Activated naive CD8-positive, alpha-beta T cell treated with anti-CD3 and anti-CD28 coated beads, Interleukin-2, amount 10 ng/mL, durations not matched to agents 7 days and 5 days (primary cell): ENCODE measurements around the gene ZHX3. TPM values are rescaled to one million over a fixed set of nuclear protein-coding genes. Genes with fewer than 3 reads are reported as not detected.

Source experiments
- ATAC-seq: fragments of 150-1000 bp; cut with Tn5 transposase; one replicate; pipeline ENCODE4 v1.10.0; 2021; ENCODE audit warnings: low read depth, moderate library complexity
- POLR2A ChIA-PET: fragments of 350-600 bp; sonication (Branson Sonifier 250); formaldehyde crosslinking; loops from one replicate; lab custom pipeline; 2021; ENCODE audit warnings: antibody characterized with exemption; lab: Charles Lee
- DNase-seq: peaks from one replicate; pipeline ENCODE4 v3.0.0; 2021
- H3K27ac Mint-ChIP-seq: one replicate; pipeline ENCODE4 v1.8.0; 2022; ENCODE audit warnings: mild to moderate bottlenecking, mixed read lengths
- H3K27me3 Mint-ChIP-seq: one replicate; pipeline ENCODE4 v1.8.0; 2022; ENCODE audit warnings: mild to moderate bottlenecking, moderate library complexity, mixed read lengths
- H3K36me3 Mint-ChIP-seq: one replicate; pipeline ENCODE4 v1.8.0; 2021; ENCODE audit warnings: mild to moderate bottlenecking, mixed read lengths
- H3K4me1 Mint-ChIP-seq: one replicate; pipeline ENCODE4 v1.8.0; 2021; ENCODE audit warnings: mixed read lengths
- H3K4me3 Mint-ChIP-seq: one replicate; pipeline ENCODE4 v1.8.0; 2022; ENCODE audit warnings: mild to moderate bottlenecking, moderate library complexity, mixed read lengths
- H3K9me3 Mint-ChIP-seq: one replicate; pipeline ENCODE4 v1.8.0; 2021; ENCODE audit warnings: mixed read lengths
- total RNA-seq, 2 experiments: library from RNA; stranded (reverse); gene quantifications; one replicate each; pipeline ENCODE4 v1.2.3, GENCODE V29; 2021

Gene ZHX3
- total RNA-seq, 2 experiments from 2014 or later = 12.3 to 17.1 TPM

DNA sequence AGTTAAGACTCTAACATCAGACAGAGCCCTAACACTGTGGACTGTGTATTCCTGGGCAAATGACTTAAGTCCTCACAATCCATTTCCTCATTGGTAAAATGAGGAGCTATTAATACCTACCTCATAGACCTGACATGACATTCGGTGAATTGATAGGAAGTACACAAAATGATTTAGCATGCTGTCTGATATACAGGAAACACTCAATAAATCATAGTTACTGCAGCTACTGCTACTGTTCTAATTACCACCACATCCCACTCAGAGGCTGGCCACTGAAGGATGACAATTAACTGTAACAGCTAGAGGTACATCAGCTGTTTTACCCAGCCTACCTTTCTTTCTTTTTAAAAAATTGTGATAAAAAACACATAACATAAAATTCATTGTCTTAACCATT lies 92.4 kb downstream of the ZHX3 start:
- DNase-seq (no peak), ATAC-seq (no peak)
- POLR2A ChIA-PET = interaction anchor here (0.8 kb wide), 1 partner anchor 50 kb away, joined by 3 read pairs; no protein-coding TSS in a partner anchor
- peaks cover 3% of the 10 kb centered on the region for H3K36me3 Mint-ChIP-seq
- no peaks in the 10 kb centered on the region for H3K9me3 Mint-ChIP-seq
- H3K27me3 Mint-ChIP-seq = peaks cover 2% of the 10 kb centered on the region
- H3K4me1 Mint-ChIP-seq = peaks cover 9% of the 10 kb centered on the region
- no peak overlapping the region for H3K27ac Mint-ChIP-seq
- no peak overlapping the region for H3K4me3 Mint-ChIP-seq

DNA sequence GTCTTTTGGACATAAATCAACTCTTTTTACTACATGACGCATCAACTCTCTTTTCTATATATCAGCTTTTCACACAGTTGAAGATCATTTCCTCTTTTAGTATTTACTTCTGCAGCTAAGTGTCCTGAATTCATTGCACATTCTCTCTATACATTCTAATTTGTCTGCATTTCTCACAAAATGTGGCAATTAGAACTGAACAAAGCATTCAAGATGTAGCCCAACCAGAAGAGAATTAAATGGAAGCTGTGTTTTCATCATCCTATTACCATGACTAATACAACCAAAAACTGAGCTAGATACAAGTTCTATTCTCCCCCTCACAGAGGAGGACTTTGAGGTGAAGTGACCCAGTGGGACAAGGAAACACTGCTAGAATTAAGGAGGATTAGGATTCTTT lies 93.2 kb downstream of the ZHX3 start:
- H3K27me3 Mint-ChIP-seq = peaks cover 2% of the 10 kb centered on the region
- H3K4me3 Mint-ChIP-seq = no peak overlapping the region
- peaks cover 9% of the 10 kb centered on the region for H3K4me1 Mint-ChIP-seq
- peaks cover 3% of the 10 kb centered on the region for H3K36me3 Mint-ChIP-seq
- DNase-seq = no peak
- no peak for ATAC-seq
- no peak overlapping the region for H3K27ac Mint-ChIP-seq
- POLR2A ChIA-PET = no interaction called here
- H3K9me3 Mint-ChIP-seq = no peaks in the 10 kb centered on the region

DNA sequence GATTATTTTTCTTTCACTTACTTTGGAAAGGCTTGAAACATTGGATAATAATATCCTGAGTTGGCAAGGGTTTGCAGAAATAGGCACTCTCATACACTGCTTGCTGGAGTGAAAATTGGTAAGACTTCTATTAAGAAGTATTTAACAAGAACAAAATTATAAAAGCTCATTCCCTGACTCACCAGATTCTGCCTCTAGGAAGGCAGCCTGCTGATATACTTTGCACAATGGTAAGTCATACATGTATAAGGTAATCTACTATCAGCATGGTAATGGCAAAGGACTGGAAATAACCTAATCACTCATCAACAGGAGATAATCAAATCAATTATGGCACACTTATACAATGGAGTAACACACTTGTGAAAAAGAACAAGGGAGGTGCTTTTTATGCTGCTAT lies 94.4 kb downstream of the ZHX3 start:
- Mint-ChIP-seq H3K27ac (no peak overlapping the region), H3K27me3 (peaks cover 2% of the 10 kb centered on the region), H3K36me3 (peaks cover 3% of the 10 kb centered on the region), H3K4me1 (peaks cover under 1% of the 10 kb centered on the region), H3K4me3 (no peak overlapping the region), H3K9me3 (no peaks in the 10 kb centered on the region)
- DNase-seq (no peak), ATAC-seq (no peak)
- POLR2A ChIA-PET = no interaction called here

DNA sequence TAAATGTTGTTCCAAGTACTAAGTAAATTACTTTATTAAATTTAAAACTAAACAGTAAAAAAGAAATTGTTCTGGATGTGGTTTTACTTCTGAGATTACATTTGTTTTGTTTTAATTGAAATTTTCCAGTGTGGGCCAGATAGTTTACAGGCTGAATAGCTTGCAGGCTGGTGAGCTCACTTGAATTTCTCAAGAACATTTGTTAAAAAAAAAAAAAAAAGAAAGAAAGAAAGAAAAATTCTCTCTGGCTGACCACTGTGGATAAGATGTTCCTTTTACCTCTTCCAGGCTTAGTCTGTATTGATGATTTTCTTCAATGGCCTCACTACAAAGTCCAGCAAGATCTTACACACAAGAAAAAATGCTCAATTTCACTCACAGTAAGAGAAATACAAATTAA lies 94.8 kb downstream of the ZHX3 start:
- POLR2A ChIA-PET = no interaction called here
- Mint-ChIP-seq H3K4me3 (no peak overlapping the region), H3K27me3 (peaks cover 2% of the 10 kb centered on the region), H3K36me3 (peaks cover 3% of the 10 kb centered on the region), H3K4me1 (no peaks in the 10 kb centered on the region), H3K9me3 (no peaks in the 10 kb centered on the region), H3K27ac (no peak overlapping the region)
- no peak for ATAC-seq
- no peak for DNase-seq

DNA sequence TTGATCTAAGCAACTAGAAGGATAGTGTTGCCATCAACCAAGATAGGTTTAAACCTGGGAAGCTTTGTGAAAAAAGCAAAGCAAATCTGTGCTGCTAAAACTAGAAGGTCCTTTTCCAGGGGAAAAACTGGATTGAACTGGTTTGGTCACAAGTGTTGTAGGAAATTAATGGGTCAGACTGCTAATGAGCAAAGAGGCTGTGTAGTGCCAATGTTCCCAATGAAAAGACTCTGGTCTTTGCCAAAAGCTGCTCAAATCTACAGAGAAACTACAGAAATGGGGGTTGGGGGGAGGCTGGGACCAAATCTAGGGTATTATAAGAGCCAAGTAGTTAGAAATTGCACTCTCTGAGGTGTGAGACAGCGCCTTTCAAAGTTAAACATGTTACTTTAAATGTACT lies 95.2 kb downstream of the ZHX3 start:
- POLR2A ChIA-PET = no interaction called here
- H3K4me1 Mint-ChIP-seq = no peaks in the 10 kb centered on the region
- no peak overlapping the region for H3K27ac Mint-ChIP-seq
- DNase-seq = no peak
- peaks cover 2% of the 10 kb centered on the region for H3K27me3 Mint-ChIP-seq
- peaks cover 3% of the 10 kb centered on the region for H3K36me3 Mint-ChIP-seq
- H3K4me3 Mint-ChIP-seq = no peak overlapping the region
- H3K9me3 Mint-ChIP-seq = no peaks in the 10 kb centered on the region
- no peak for ATAC-seq

DNA sequence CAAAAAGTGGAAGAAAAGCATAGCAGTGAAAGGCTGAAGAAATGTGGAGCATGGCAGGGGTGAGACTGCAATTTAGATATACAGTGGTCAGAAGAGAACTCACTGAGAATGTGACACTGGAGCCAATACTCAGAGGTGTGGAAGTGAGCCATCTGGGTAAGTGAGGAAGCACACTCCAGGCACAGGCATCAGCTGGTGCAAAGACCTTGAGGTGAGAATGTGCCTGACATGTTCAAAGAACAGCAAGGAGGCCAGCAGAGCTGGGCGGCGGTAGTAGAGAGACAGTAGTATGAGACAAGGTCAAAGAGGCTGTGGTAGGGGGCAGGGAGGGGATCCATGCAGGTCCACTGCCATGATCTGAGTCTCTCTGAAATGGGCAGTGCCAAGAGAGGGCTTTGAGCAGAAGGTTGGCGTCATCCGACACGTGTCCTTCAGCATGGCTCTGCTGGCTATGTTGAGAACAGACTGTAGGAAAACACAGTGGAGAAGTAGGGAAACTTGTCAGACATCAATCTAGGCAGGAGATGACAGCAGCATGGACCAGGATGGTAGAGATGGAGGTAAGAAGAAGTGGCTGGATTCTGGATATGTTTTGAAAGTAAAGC lies 95.8 kb downstream of the ZHX3 start:
- H3K27ac Mint-ChIP-seq = no peak overlapping the region
- no peak for DNase-seq
- H3K4me1 Mint-ChIP-seq = no peaks in the 10 kb centered on the region
- H3K4me3 Mint-ChIP-seq = no peak overlapping the region
- peaks cover 2% of the 10 kb centered on the region for H3K27me3 Mint-ChIP-seq
- no peaks in the 10 kb centered on the region for H3K9me3 Mint-ChIP-seq
- ATAC-seq = no peak
- peaks cover 3% of the 10 kb centered on the region for H3K36me3 Mint-ChIP-seq
- POLR2A ChIA-PET = no interaction called here

DNA sequence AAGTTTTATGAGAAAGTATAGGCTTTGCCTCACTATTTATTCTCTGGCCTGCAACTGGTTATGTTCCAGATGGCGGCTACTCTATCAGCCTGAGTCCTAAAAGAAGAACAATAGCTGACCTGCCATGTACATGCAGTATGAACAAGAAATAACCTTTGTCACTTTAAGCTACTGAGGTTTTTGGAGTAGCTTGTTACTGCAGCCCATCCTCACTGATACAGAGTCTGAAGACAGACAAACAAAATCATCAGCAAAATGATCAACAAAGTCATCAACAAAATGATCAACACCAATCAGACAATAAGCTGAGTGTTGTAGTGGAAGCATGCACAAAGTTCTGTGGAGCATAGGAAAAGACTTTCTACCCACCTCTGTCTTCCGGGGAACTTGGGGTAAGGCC lies 97.7 kb downstream of the ZHX3 start:
- Mint-ChIP-seq H3K36me3 (peaks cover 2% of the 10 kb centered on the region), H3K9me3 (no peaks in the 10 kb centered on the region), H3K27me3 (peaks cover 4% of the 10 kb centered on the region), H3K4me1 (no peaks in the 10 kb centered on the region), H3K4me3 (no peak overlapping the region), H3K27ac (no peak overlapping the region)
- POLR2A ChIA-PET = no interaction called here
- no peak for ATAC-seq
- DNase-seq = no peak

DNA sequence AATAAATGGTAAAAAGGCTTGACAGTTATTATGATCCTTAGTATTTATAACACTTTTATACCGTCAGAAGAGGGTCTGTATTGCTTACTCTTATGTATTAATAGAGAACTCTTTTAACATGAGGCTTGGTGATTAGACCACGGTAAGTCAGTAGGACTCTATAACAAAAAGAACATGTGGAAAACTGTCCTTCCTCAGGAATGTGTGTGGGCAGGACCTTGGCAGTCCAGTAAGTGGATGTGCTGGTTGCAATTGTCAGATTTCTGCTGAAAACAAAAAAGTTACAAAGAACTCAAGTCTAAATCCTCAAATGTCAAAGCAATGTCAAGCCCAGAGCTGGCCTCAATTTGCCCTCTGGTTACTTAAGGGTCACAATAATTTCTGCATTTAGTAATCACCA lies 99.1 kb downstream of the ZHX3 start:
- ATAC-seq (no peak), DNase-seq (no peak)
- POLR2A ChIA-PET = interaction anchor here (0.7 kb wide), 1 partner anchor 26 kb away, joined by 6 read pairs; no protein-coding TSS in a partner anchor
- H3K36me3 Mint-ChIP-seq = peaks cover 2% of the 10 kb centered on the region
- H3K27ac Mint-ChIP-seq = no peak overlapping the region
- H3K4me3 Mint-ChIP-seq = no peak overlapping the region
- no peaks in the 10 kb centered on the region for H3K9me3 Mint-ChIP-seq
- peaks cover 4% of the 10 kb centered on the region for H3K27me3 Mint-ChIP-seq
- H3K4me1 Mint-ChIP-seq = no peaks in the 10 kb centered on the region

DNA sequence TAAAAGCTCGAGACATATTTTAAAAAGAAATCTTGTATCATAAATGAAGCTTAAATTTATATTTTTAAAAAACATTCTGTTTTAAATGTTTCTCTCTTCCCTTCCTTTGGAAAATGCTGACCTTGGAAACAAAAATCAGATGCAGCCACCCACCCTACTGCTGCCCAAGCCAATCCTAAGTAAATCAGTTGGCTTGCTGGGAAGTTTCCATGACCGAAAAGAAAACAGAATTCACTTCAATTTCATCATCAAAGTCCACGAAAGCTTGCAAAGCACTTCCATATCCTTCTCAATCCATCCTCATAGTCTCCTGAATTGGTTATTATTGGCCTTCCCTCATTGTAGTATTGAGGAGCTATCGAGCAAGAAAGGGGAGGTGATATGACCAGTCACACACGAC lies 100.1 kb downstream of the ZHX3 start:
- no peak overlapping the region for H3K27ac Mint-ChIP-seq
- no peak overlapping the region for H3K4me3 Mint-ChIP-seq
- H3K27me3 Mint-ChIP-seq = peaks cover 4% of the 10 kb centered on the region
- H3K4me1 Mint-ChIP-seq = peaks cover 2% of the 10 kb centered on the region
- ATAC-seq (no peak), DNase-seq (no peak)
- POLR2A ChIA-PET = no interaction called here
- H3K36me3 Mint-ChIP-seq = peaks cover 4% of the 10 kb centered on the region
- H3K9me3 Mint-ChIP-seq = no peaks in the 10 kb centered on the region

DNA sequence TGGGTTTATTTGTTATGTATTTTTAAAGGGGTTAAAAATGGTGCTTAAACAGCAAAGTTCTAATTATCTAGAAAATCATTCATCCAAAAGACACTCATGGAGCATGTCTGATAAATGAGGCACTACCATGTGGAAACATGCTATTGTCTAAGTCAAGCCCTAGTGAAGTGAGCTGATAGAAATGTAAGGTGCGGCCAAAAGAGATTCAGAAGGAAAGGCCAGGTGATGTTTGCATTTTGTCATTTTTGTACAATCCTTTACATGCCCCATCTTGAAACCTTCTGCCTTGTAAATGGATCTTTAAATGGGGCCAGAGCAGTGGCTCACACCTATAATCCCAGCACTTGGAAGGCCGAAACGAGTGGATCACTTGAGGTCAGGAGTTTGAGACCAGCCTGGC lies 102.9 kb downstream of the ZHX3 start:
- Mint-ChIP-seq H3K4me3 (no peak overlapping the region), H3K27ac (no peak overlapping the region), H3K36me3 (peaks cover 3% of the 10 kb centered on the region), H3K27me3 (peaks cover 2% of the 10 kb centered on the region), H3K4me1 (peaks cover 2% of the 10 kb centered on the region), H3K9me3 (peaks cover 1% of the 10 kb centered on the region)
- DNase-seq (no peak), ATAC-seq (no peak)
- POLR2A ChIA-PET = no interaction called here

DNA sequence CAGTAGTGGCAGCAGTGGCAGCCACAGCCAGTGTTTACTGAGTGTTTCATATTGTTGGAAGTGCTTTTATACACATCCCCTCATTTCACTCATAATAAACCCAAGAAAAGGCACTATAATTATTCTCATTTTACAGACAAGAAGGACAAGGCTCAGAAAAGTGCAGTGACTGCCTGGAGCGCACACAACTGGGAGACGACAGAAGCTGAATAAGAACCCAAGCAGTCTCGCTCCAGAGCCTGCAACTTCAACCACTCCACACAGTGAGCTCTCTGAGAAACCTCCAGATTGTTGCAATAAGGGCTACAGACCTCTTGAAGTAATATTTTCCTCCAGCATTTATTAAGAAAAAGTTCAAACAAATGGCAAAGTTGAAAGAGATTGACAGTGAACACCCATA lies 103.3 kb downstream of the ZHX3 start:
- Mint-ChIP-seq H3K27me3 (peaks cover 2% of the 10 kb centered on the region), H3K36me3 (peaks cover 3% of the 10 kb centered on the region), H3K4me1 (peaks cover 2% of the 10 kb centered on the region), H3K4me3 (no peak overlapping the region), H3K9me3 (peaks cover 1% of the 10 kb centered on the region), H3K27ac (no peak overlapping the region)
- DNase-seq (no peak), ATAC-seq (no peak)
- POLR2A ChIA-PET = no interaction called here

DNA sequence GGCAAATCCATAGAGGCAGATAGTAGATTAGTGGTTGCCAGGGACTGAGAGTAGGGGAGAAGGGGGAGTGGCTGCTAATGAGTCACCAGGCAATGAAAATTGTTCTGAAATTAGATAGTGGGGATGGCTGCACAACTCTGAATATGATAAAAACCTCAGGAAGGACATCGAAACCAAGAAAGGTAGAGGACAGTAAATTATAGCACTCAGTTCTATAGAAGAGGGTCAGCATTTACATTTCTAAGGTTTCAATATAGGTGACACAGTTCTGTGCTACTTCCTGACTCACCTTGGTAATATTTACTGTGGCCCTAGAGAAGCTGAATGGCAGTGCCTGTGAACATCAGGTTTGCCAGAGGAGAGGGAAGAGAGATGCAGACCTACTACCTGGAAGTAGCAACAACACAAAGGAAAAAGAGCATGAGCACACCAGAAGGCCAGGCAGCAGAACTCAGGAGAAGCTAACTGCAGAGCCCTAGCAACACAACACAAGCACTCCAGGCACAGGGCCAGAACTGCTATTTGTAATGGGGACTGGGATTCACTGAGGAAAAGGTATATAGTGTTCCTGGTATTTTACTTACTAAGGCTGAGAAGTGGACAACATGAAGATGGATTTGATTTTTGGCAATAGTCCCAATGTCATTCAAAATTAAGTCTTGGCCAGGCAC lies 104.2 kb downstream of the ZHX3 start:
- DNase-seq (no peak), ATAC-seq (no peak)
- H3K27ac Mint-ChIP-seq = no peak overlapping the region
- peaks cover 2% of the 10 kb centered on the region for H3K4me1 Mint-ChIP-seq
- peaks cover 3% of the 10 kb centered on the region for H3K36me3 Mint-ChIP-seq
- H3K9me3 Mint-ChIP-seq = peaks cover 1% of the 10 kb centered on the region
- peaks cover 2% of the 10 kb centered on the region for H3K27me3 Mint-ChIP-seq
- H3K4me3 Mint-ChIP-seq = no peak overlapping the region
- POLR2A ChIA-PET = no interaction called here

DNA sequence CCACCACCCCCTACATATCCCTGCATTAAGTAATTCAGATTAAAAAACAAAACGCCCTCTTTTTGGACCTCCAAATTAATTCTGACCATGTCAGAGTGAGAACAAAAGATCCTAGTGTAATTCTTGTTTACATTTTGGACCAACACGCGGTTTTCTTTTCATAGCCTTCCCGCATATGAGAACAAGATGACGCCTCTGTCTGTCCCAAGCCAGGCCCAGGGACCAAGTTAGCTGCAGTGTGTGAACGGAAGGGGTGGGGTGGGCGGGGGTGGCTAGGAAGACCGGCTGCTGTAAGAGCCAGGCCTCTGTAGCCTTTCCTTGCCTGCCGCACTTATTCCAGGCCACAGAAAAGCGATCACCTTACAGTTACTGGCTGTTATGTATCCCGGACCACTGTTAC lies 112.2 kb downstream of the ZHX3 start:
- no peak overlapping the region for H3K4me3 Mint-ChIP-seq
- peaks cover 4% of the 10 kb centered on the region for H3K4me1 Mint-ChIP-seq
- DNase-seq (no peak), ATAC-seq (no peak)
- peaks cover 12% of the 10 kb centered on the region for H3K36me3 Mint-ChIP-seq
- no peak overlapping the region for H3K27ac Mint-ChIP-seq
- POLR2A ChIA-PET = no interaction called here
- peaks cover 3% of the 10 kb centered on the region for H3K9me3 Mint-ChIP-seq
- H3K27me3 Mint-ChIP-seq = peaks cover 3% of the 10 kb centered on the region
